Keratinocyte (primary cell): ENCODE data around the gene PTPN2.

ENCODE experiments used
- CTCF ChIP-seq, 3 experiments: IDR thresholded peaks in 1 of 3; conservative IDR thresholded peaks in 1 of 3; optimal IDR thresholded peaks in 1 of 3; 2 replicates in 2 of 3; 3 replicates in 1 of 3; pipeline versions ENCODE3 to v1.5.1; 2011; ENCODE audit warnings: low read length in 3 of 3, mild to moderate bottlenecking in 3 of 3, moderate library complexity in 2 of 3, control low read depth in 1 of 3, inconsistent platforms in 1 of 3; ENCODE audit not compliant: insufficient read depth in 2 of 3; ENCODE audit errors: extremely low read depth in 1 of 3
- EZH2 ChIP-seq: IDR thresholded peaks from one replicate; pipeline ENCODE4 v1.6.1; 2012; ENCODE audit warnings: inconsistent platforms, mild to moderate bottlenecking, low read length, moderate library complexity

- no peak for TF ChIP-seq CTCF (optimal IDR thresholded peaks at IDR 0.05 in 1 of 3, IDR thresholded peaks at IDR 0.05 in 1 of 3, conservative IDR thresholded peaks at IDR 0.05 in 1 of 3; ENCODE audit: extremely low read depth in 1 of 3, insufficient read depth in 2 of 3, low read length in 3 of 3)
- no peak for TF ChIP-seq EZH2
Observed at GRCh38 chr18:12768625-12769024, 115.4 kb downstream of the PTPN2 start.
